Tibial nerve (tissue), 4 donors: ENCODE data around the gene OGFOD1. TPM values are rescaled to one million over a fixed set of nuclear protein-coding genes. Genes with fewer than 3 reads are reported as not detected.

ENCODE experiments used
- DNase-seq, 2 donors: peaks; one replicate each; pipeline ENCODE4 v3.0.0-alpha.2; 2019; ENCODE audit warnings: low spot score in 2 of 2
- H3K27ac ChIP-seq, 4 donors: fragments of 200-600 bp; sonication (generic) in 3 of 4; one replicate each; pipeline ENCODE4 v1.5.1; 2017 to 2019; ENCODE audit warnings: mild to moderate bottlenecking in 1 of 4
- H3K27me3 ChIP-seq, 2 donors: fragments of 200-600 bp; sonication (generic) in 1 of 2; one replicate each; pipeline versions ENCODE4 v1.5.1 to v1.6.0; 2017 to 2019
- H3K36me3 ChIP-seq, 3 donors: fragments of 200-600 bp; sonication (generic); one replicate each; pipeline ENCODE4 v1.5.1; 2018 to 2019
- H3K4me1 ChIP-seq, 4 donors: fragments of 200-600 bp; sonication (generic) in 3 of 4; one replicate each; pipeline ENCODE4 v1.5.1; 2017 to 2019
- H3K4me3 ChIP-seq, 4 donors: fragments of 200-600 bp; sonication (generic) in 3 of 4; one replicate each; pipeline ENCODE4 v1.5.1; 2017 to 2019; ENCODE audit warnings: mild to moderate bottlenecking in 1 of 4, moderate library complexity in 1 of 4
- H3K9me3 ChIP-seq, 4 donors: fragments of 200-600 bp; sonication (generic) in 3 of 4; one replicate each; pipeline ENCODE4 v1.5.1; 2017 to 2019
- CTCF ChIP-seq, 5 experiments: fragments of 200-600 bp in 3 of 5; fragments of 450-650 bp in 2 of 5; sonication (generic) in 3 of 5; IDR thresholded peaks; one replicate each; pipeline ENCODE4 v1.5.1; 2016 to 2019; ENCODE audit warnings: antibody characterized with exemption in 5 of 5, mild to moderate bottlenecking in 3 of 5, moderate library complexity in 2 of 5
- EP300 ChIP-seq, 2 donors: sonication (generic); formaldehyde crosslinking; IDR thresholded peaks; one replicate each; pipeline ENCODE4 v1.6.1; 2017; ENCODE audit warnings: antibody characterized with exemption in 2 of 2, mild to moderate bottlenecking in 1 of 2
- POLR2A ChIP-seq, 2 donors: fragments of 450-650 bp; IDR thresholded peaks; one replicate each; pipeline ENCODE4 v1.6.1; 2017; ENCODE audit warnings: antibody characterized with exemption in 2 of 2, mild to moderate bottlenecking in 2 of 2, moderate library complexity in 2 of 2
- WGBS, 2 donors: methylation state at CpG; one replicate each; pipeline ENCODE4 v1.1.5; 2018; 5-methylcytosine and 5-hydroxymethylcytosine counted together
- total RNA-seq, 4 donors: library from RNA; depleted of rRNA; stranded (reverse); fragments of >200 nt; gene quantifications; one replicate each; pipeline ENCODE4 v1.1.0, GENCODE V29; 2016

The OGFOD1 gene
- total RNA-seq, 4 donors from 2014 or later: 28.8 to 39.6 (median 35.6) TPM

- Histone ChIP-seq H3K9me3 (no peaks in the 10 kb centered on the region), H3K27ac (no peak overlapping the region), H3K27me3 (no peaks in the 10 kb centered on the region), H3K36me3 (peaks cover 0 to 93% (median 0%) of the 10 kb centered on the region in 3 donors), H3K4me3 (no peak overlapping the region), H3K4me1 (no peaks in the 10 kb centered on the region)
- TF ChIP-seq CTCF (IDR thresholded peaks at IDR 0.05) (no peak), EP300 (IDR thresholded peaks at IDR 0.05) (no peak), POLR2A (IDR thresholded peaks at IDR 0.05) (no peak)
- DNase-seq: no peak
- 76 to 84% methylated on average over 2 of the region's 2 CpGs for WGBS, 2 donors
Measured at GRCh38 chr16:56493126-56493525, 41.8 kb downstream of the OGFOD1 start.

GRCh38 chr16:56493815-56494214, 42.5 kb downstream of the OGFOD1 start:
- no peak for DNase-seq
- no peaks in the 10 kb centered on the region for H3K9me3 ChIP-seq
- H3K4me1 ChIP-seq: no peaks in the 10 kb centered on the region
- H3K36me3 ChIP-seq: peaks cover 0 to 95% (median 0%) of the 10 kb centered on the region in 3 donors
- no peak overlapping the region for H3K27ac ChIP-seq
- no peak overlapping the region for H3K4me3 ChIP-seq
- TF ChIP-seq CTCF (IDR thresholded peaks at IDR 0.05) (no peak), POLR2A (IDR thresholded peaks at IDR 0.05) (no peak), EP300 (IDR thresholded peaks at IDR 0.05) (no peak)
- H3K27me3 ChIP-seq: no peaks in the 10 kb centered on the region
- 85 to 100% methylated on average over 1 of the region's 1 CpG for WGBS, 2 donors

- no peak for DNase-seq
- H3K27ac ChIP-seq: peak overlapping the region in 3 of 4 donors; percentile 39 to 84 (median 74)
- no peaks in the 10 kb centered on the region for H3K9me3 ChIP-seq
- peaks cover 0 to 46% (median 3%) of the 10 kb centered on the region in 4 donors for H3K4me1 ChIP-seq
- WGBS, 2 donors: 88 to 91% methylated on average over 3 of the region's 3 CpGs
- no peak for TF ChIP-seq POLR2A (IDR thresholded peaks at IDR 0.05)
- no peak for TF ChIP-seq CTCF (IDR thresholded peaks at IDR 0.05)
- no peak for TF ChIP-seq EP300 (IDR thresholded peaks at IDR 0.05)
- no peaks in the 10 kb centered on the region for H3K27me3 ChIP-seq
- H3K4me3 ChIP-seq: no peak overlapping the region
- H3K36me3 ChIP-seq: peaks cover 5 to 86% (median 16%) of the 10 kb centered on the region in 3 donors
Measured at GRCh38 chr16:56505181-56505580, 53.8 kb downstream of the OGFOD1 start.

- Histone ChIP-seq H3K27ac (peak overlapping the region in 3 of 4 donors; percentile 34 to 85 (median 84)), H3K36me3 (peaks cover 3 to 85% (median 15%) of the 10 kb centered on the region in 3 donors), H3K27me3 (no peaks in the 10 kb centered on the region), H3K4me1 (peaks cover 0 to 60% (median 3%) of the 10 kb centered on the region in 4 donors), H3K4me3 (no peak overlapping the region), H3K9me3 (no peaks in the 10 kb centered on the region)
- TF ChIP-seq EP300 (IDR thresholded peaks at IDR 0.05): peak in 1 of 2 donors; percentile 59
- TF ChIP-seq POLR2A (IDR thresholded peaks at IDR 0.05): no peak
- DNase-seq: no peak
Measured at GRCh38 chr16:56506941-56507340, 55.6 kb downstream of the OGFOD1 start.

GRCh38 chr16:56510544-56510943, 59.2 kb downstream of the OGFOD1 start:
- H3K4me1 ChIP-seq: peaks cover 0 to 77% (median 3%) of the 10 kb centered on the region in 4 donors
- H3K4me3 ChIP-seq: no peak overlapping the region
- peak overlapping the region in 2 of 4 donors; percentile 66 to 84 for H3K27ac ChIP-seq
- H3K9me3 ChIP-seq: no peaks in the 10 kb centered on the region
- no peak for TF ChIP-seq EP300 (IDR thresholded peaks at IDR 0.05)
- no peak for TF ChIP-seq CTCF (IDR thresholded peaks at IDR 0.05)
- no peak for TF ChIP-seq POLR2A (IDR thresholded peaks at IDR 0.05)
- DNase-seq: no peak
- 44 to 51% methylated on average over 2 of the region's 2 CpGs for WGBS, 2 donors
- peaks cover 3 to 63% (median 11%) of the 10 kb centered on the region in 3 donors for H3K36me3 ChIP-seq
- H3K27me3 ChIP-seq: no peaks in the 10 kb centered on the region

- Histone ChIP-seq H3K4me3 (no peak overlapping the region), H3K9me3 (no peaks in the 10 kb centered on the region), H3K36me3 (peaks cover 3 to 57% (median 11%) of the 10 kb centered on the region in 3 donors), H3K4me1 (peaks cover 0 to 78% (median 6%) of the 10 kb centered on the region in 4 donors), H3K27ac (no peak overlapping the region), H3K27me3 (no peaks in the 10 kb centered on the region)
- TF ChIP-seq EP300 (IDR thresholded peaks at IDR 0.05): no peak
- TF ChIP-seq CTCF (IDR thresholded peaks at IDR 0.05): no peak
- TF ChIP-seq POLR2A (IDR thresholded peaks at IDR 0.05): no peak
- DNase-seq: no peak
- WGBS, 2 donors: 100% methylated on average over 1 of the region's 1 CpG
Measured at GRCh38 chr16:56512025-56512424, 60.7 kb downstream of the OGFOD1 start.
